Fibroblast of skin of right biceps (primary cell): ENCODE data around the gene DRD4.

Source experiments
- DNase-seq: peaks from one replicate; pipeline ENCODE4 v3.0.0-alpha.2; 2013

The DRD4 gene

GRCh38 chr11:636511-637332 lies at the start of gene DRD4:
TSS of gene DRD4 (plus strand) at chr11:637269. CDS start at chr11:637305, 36 bp downstream.
- DNase-seq: peak; percentile 28

GRCh38 chr11:587546-587945 lies 49.5 kb upstream of the DRD4 start:
- DNase-seq: no peak

GRCh38 chr11:587978-588380 lies 49.1 kb upstream of the DRD4 start:
- peak; percentile 20 for DNase-seq

GRCh38 chr11:589798-590197 lies 47.3 kb upstream of the DRD4 start:
- no peak for DNase-seq

GRCh38 chr11:590997-591396 lies 46.1 kb upstream of the DRD4 start:
- no peak for DNase-seq

- DNase-seq: no peak
Measured at GRCh38 chr11:592501-592900, 44.6 kb upstream of the DRD4 start.

GRCh38 chr11:592918-593317 lies 44.2 kb upstream of the DRD4 start:
- DNase-seq: no peak

- no peak for DNase-seq
Measured at GRCh38 chr11:593347-593746, 43.7 kb upstream of the DRD4 start.

- DNase-seq: no peak
Measured at GRCh38 chr11:595400-595799, 41.7 kb upstream of the DRD4 start.

- no peak for DNase-seq
Measured at GRCh38 chr11:596374-596773, 40.7 kb upstream of the DRD4 start.

- no peak for DNase-seq
Measured at GRCh38 chr11:597166-597725, 39.8 kb upstream of the DRD4 start.

- DNase-seq: no peak
Measured at GRCh38 chr11:598005-598680, 38.9 kb upstream of the DRD4 start.

GRCh38 chr11:601573-602245 lies 35.4 kb upstream of the DRD4 start:
- no peak for DNase-seq

GRCh38 chr11:603154-603553 lies 33.9 kb upstream of the DRD4 start:
- DNase-seq: no peak

GRCh38 chr11:605286-606129 lies 31.6 kb upstream of the DRD4 start:
- DNase-seq: no peak

GRCh38 chr11:606245-606644 lies 30.8 kb upstream of the DRD4 start:
- no peak for DNase-seq

- DNase-seq: no peak
Measured at GRCh38 chr11:607020-607780, 29.9 kb upstream of the DRD4 start.

- no peak for DNase-seq
Measured at GRCh38 chr11:607971-608659, 29.0 kb upstream of the DRD4 start.

GRCh38 chr11:608791-609251 lies 28.2 kb upstream of the DRD4 start:
- DNase-seq: no peak

GRCh38 chr11:609341-609811 lies 27.7 kb upstream of the DRD4 start:
- no peak for DNase-seq
